C1 segment of cervical spinal cord (tissue), 14 donors: ENCODE data around the gene FAM228B.

Experiments
- DNase-seq, 14 donors: peaks; one replicate each; lab custom pipeline; 2025; lab: John Stamatoyannopoulos, UW

FAM228B gene

DNA sequence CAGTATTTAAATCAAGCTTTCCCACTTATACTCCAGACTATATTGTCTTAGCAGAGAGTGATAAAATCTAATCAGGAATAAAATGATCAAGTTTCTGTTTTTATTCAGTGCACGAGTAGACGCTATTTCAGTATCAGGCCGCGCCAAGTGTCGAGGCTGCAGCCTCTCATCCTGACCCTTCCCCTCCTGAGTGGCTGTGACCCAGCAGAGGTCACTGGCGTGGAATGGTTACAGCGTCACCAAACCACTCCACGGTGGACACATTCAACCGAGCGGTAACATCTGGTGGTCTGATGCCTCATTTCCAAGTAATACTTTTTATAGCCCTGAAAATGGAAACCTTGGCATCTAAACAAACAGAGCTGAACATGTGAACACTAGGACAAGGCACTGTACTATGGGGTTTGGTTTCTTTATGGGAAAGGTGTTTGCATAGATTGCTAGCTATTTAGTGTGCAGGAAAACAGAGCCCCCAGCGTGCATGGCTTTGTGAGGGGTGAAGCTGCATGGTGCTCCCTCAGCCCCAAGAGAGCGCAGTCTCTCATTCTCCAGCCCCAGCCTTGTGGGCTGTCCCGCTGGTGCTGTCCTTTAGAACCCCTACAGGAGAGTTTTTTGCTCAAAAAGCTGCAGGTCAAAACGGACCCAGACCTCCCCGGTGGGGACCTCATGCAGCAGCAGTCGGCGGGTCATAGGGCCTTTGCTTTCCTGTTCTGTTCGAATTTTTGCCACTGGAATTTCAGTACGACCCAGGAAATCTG, 79.9 kb downstream of the FAM228B start:
- no peak for DNase-seq

- DNase-seq, result no peak
Observed at GRCh38 chr2:24203787-24204150, 80.5 kb downstream of the FAM228B start.

- DNase-seq, result no peak
Observed at GRCh38 chr2:24204505-24204904, 81.2 kb downstream of the FAM228B start.

GRCh38 chr2:24205131-24205530, 81.9 kb downstream of the FAM228B start:
- no peak for DNase-seq

DNA sequence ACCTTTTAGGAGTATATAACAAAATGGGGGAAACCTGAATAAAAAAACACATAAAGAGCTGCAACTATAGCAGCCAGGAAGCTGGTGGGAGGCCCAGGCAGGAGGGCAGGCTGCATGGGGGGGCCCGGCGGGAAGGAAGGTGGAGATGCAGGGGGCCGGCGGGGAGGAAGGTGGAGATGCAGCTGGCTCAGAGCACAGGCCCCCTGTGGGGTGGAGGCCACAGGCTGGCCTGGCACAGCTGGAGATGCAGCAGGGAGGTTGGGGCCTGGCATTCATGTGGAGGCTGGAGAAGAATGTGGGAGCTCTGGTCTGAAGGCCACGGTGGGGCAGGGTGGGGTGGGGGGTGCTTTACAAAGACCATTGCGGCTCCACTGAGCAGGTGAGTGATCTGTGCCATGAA, 83.0 kb downstream of the FAM228B start:
- no peak for DNase-seq

GRCh38 chr2:24206714-24207113, 83.4 kb downstream of the FAM228B start:
- DNase-seq, result no peak

- no peak for DNase-seq
Observed at GRCh38 chr2:24207359-24207758, 84.1 kb downstream of the FAM228B start.

DNA sequence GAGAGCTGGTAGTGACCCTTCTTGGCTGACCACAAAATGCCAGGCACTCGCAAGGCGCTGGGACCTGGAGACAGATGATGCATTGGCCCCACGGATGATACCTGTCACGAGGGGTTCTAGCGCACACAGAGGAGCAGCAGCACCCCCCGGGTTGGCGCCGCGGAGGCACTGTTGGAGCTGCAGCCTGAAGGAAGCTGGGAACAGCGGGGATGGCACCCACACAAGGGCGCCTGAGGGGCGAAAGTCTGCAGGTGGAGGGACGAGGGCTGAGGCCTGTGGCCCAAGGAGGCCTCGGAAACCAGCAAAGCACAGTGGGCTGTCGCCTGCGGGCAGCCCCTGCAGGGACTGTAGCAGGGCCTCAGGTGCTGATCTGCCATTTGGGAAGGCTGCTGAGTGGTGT, 85.2 kb downstream of the FAM228B start:
- DNase-seq, result no peak

DNA sequence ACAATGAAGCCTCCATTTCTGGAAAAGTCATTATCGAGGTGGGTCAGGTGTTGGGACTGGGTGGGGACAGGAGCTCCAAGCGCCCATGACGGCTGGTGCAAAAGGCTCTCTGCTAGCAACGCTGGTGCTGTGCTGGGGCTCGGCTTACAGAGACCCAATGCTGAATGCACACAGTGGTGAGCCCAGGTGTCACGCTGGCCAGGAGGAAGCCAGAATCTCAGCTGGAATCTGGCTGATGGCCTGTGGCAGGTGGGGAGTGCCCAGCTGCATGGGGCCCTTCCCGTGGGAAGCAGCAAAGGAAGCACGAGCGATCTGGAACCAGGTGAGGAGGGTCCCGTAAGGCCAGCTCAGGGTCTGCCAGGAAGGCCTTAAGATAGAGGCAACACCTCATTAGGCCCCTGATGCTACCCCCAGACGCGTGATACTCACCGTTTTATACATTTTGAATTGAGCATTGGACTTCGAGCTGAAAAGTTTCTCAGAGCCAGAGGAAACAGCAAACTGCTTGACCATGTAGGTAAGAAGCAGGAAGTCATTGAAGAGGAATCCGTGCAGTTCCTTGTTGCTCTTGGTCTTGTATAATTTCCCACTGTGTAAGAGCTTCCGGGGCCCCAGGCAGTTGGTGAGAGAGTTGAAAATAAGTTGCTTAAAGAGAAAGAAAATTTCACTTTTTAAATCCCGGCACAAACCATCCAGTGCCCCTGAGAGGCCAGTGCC, 86.3 kb downstream of the FAM228B start:
- no peak for DNase-seq

DNA sequence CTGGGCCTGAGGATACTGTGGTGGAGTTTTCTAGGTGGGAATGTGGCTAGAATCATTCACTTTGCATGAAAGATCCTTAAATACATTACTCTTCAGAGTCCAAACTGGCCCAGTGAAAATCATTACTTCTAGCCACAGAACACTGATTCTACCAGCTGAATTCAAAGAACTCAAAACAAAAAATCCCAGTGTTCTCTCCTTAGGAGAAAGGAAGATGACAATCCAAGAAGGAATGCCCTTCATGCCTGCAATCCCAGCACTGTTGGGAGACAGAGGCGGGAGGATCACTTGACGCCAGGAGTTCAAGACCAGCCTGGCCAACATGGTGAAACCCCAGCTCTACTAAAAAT, 86.8 kb downstream of the FAM228B start:
- DNase-seq, result no peak

DNA sequence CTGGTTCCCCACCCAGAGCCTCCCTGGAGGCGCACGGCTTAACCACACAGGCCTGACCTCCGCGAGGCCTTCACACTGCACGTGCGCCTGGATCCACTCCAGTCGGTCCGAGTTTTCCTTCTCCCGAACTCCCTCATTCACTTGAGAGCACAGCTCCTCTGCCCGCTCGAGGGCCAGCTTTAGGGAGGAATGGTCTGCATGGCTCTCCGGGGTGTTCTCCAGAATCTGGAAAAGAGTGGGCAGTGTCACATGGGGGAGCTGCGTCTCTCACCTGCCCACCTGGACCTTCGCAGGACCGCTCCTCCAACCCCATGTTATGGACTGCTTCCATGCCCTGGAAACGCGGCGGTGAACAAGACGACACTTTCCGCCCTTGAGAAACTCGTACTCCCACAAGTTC, 87.5 kb downstream of the FAM228B start:
- DNase-seq, result no peak

GRCh38 chr2:24211408-24211807, 88.1 kb downstream of the FAM228B start:
- DNase-seq, result no peak

- no peak for DNase-seq
Observed at GRCh38 chr2:24214880-24215279, 91.6 kb downstream of the FAM228B start.
